Activated CD8-positive, alpha-beta memory T cell treated with anti-CD3 and anti-CD28 coated beads, Interleukin-2, amount 50 U/mL, for 24 hours (primary cell): Measurements from ENCODE around the gene TMEM135.

ENCODE experiments used
- DNase-seq: peaks from one replicate; pipeline ENCODE4 v3.0.0-alpha.2; 2020; ENCODE audit errors: extremely low read depth

Gene TMEM135

GRCh38 chr11:87353771-87354345, 316.1 kb downstream of the TMEM135 start:
- DNase-seq, result no peak

GRCh38 chr11:87355596-87355995, 317.9 kb downstream of the TMEM135 start:
- no peak for DNase-seq

GRCh38 chr11:87356428-87356827, 318.7 kb downstream of the TMEM135 start:
- DNase-seq, result no peak

GRCh38 chr11:87358461-87358860, 320.7 kb downstream of the TMEM135 start:
- DNase-seq, result no peak

GRCh38 chr11:87359401-87359800, 321.7 kb downstream of the TMEM135 start:
- DNase-seq, result no peak

GRCh38 chr11:87361891-87362290, 324.2 kb downstream of the TMEM135 start:
- DNase-seq, result no peak

- no peak for DNase-seq
These were observed 328.6 kb downstream of the TMEM135 start for GRCh38 chr11:87366346-87366745.

GRCh38 chr11:87366763-87367405, 329.1 kb downstream of the TMEM135 start:
- no peak for DNase-seq

GRCh38 chr11:87368151-87368550, 330.4 kb downstream of the TMEM135 start:
- no peak for DNase-seq

- DNase-seq, result no peak
These were observed 331.2 kb downstream of the TMEM135 start for GRCh38 chr11:87368858-87369480.

GRCh38 chr11:87369888-87370287, 332.2 kb downstream of the TMEM135 start:
- DNase-seq, result no peak

GRCh38 chr11:87372065-87372464, 334.3 kb downstream of the TMEM135 start:
- DNase-seq, result no peak
